Suppressor macrophage treated with lipopolysaccharide for 1 hour (primary cell): Measurements from ENCODE around the gene HAGHL.

Experiments
- DNase-seq, 3 donors: peaks; one replicate each; pipeline ENCODE4 v3.0.0-alpha.2; 2020 to 2022

Gene HAGHL

GRCh38 chr16:759110-759910 is 32.4 kb downstream of the HAGHL start:
- no peak for DNase-seq

GRCh38 chr16:760065-760464 is 33.2 kb downstream of the HAGHL start:
- no peak for DNase-seq

GRCh38 chr16:760545-761343 is 33.8 kb downstream of the HAGHL start, which contains the start of gene MSLN:
TSS of gene MSLN (plus strand) at chr16:760734. CDS start at chr16:762681, 1,947 bp downstream.
- no peak for DNase-seq

GRCh38 chr16:761625-762513 is 35.0 kb downstream of the HAGHL start:
- no peak for DNase-seq

GRCh38 chr16:762595-763268 is 35.8 kb downstream of the HAGHL start:
- no peak for DNase-seq

GRCh38 chr16:763369-764183 is 36.7 kb downstream of the HAGHL start:
- no peak for DNase-seq

GRCh38 chr16:764184-764750 is 37.4 kb downstream of the HAGHL start:
- DNase-seq = no peak

- DNase-seq = no peak
These were observed 38.1 kb downstream of the HAGHL start for GRCh38 chr16:764848-765487.

- no peak for DNase-seq
These were observed 38.6 kb downstream of the HAGHL start for GRCh38 chr16:765488-765865.

GRCh38 chr16:766008-766819 is 39.3 kb downstream of the HAGHL start:
- DNase-seq = no peak

- no peak for DNase-seq
These were observed 40.1 kb downstream of the HAGHL start for GRCh38 chr16:766820-767640.

GRCh38 chr16:767743-768235 is 40.9 kb downstream of the HAGHL start:
- DNase-seq = no peak

- DNase-seq = no peak
These were observed 41.5 kb downstream of the HAGHL start for GRCh38 chr16:768428-768827.

GRCh38 chr16:769184-769784 is 42.4 kb downstream of the HAGHL start:
- DNase-seq = no peak

- no peak for DNase-seq
These were observed 43.0 kb downstream of the HAGHL start for GRCh38 chr16:769934-770333.

GRCh38 chr16:770411-770810 is 43.5 kb downstream of the HAGHL start:
- DNase-seq = no peak

- DNase-seq = no peak
These were observed 46.1 kb downstream of the HAGHL start for GRCh38 chr16:772959-773358.
